Thymus (tissue), 11 donors: ENCODE results near the gene PTPRT. TPM values are rescaled to one million over a fixed set of nuclear protein-coding genes. Genes with fewer than 3 reads are reported as not detected.

Experiments used
- DNase-seq, 9 donors: peaks; one replicate each; pipeline ENCODE4 v3.0.0-alpha.2; 2013; ENCODE audit warnings: low spot score in 9 of 9, low read depth in 6 of 9, missing footprints in 1 of 9
- H3K27ac ChIP-seq, 2 donors: one replicate each; pipeline ENCODE4 v1.5.1; 2013; ENCODE audit warnings: control low read depth in 1 of 2, low read depth in 1 of 2, low read length in 1 of 2, mild to moderate bottlenecking in 1 of 2, moderate library complexity in 1 of 2
- H3K27me3 ChIP-seq, 2 donors: one replicate each; pipeline ENCODE4 v1.5.1; 2013; ENCODE audit warnings: low read length in 1 of 2; ENCODE audit not compliant: control insufficient read depth in 2 of 2, insufficient read depth in 1 of 2
- H3K36me3 ChIP-seq, 2 donors: one replicate each; pipeline ENCODE4 v1.5.1; 2013; ENCODE audit warnings: low read length in 1 of 2, mild to moderate bottlenecking in 1 of 2, moderate library complexity in 1 of 2; ENCODE audit not compliant: control insufficient read depth in 2 of 2, insufficient read depth in 2 of 2
- H3K4me1 ChIP-seq, 2 donors: one replicate each; pipeline ENCODE4 v1.5.1; 2013; ENCODE audit warnings: low read length in 2 of 2; ENCODE audit not compliant: control insufficient read depth in 2 of 2, insufficient read depth in 2 of 2
- H3K4me3 ChIP-seq, 2 donors: one replicate each; pipeline ENCODE4 v1.5.1; 2013; ENCODE audit warnings: low read length in 2 of 2, control low read depth in 1 of 2, mild to moderate bottlenecking in 1 of 2
- H3K9me3 ChIP-seq, 2 donors: one replicate each; pipeline ENCODE4 v1.5.1; 2013; ENCODE audit warnings: low read length in 1 of 2, mild to moderate bottlenecking in 1 of 2; ENCODE audit not compliant: control insufficient read depth in 2 of 2, insufficient read depth in 1 of 2
- WGBS: extraction: QIAGEN DNeasy Blood & Tissue Kit; methylation state at CpG from one replicate; pipeline ENCODE4 v1.1.7; 2013; 5-methylcytosine and 5-hydroxymethylcytosine counted together
- polyA plus RNA-seq: library from polyadenylated mRNA; stranded (reverse); fragments of 200-250 nt; gene quantifications from one replicate; pipeline ENCODE4 v1.2.3, GENCODE V29; 2013
- total RNA-seq: library from RNA; stranded (reverse); fragments of 120-200 nt; gene quantifications from one replicate; pipeline ENCODE4 v1.2.4, GENCODE V29; 2013
- donor health status: healthy.

Gene PTPRT
- total and polyA plus RNA-seq, 2 donors = 2.4 to 4.5 TPM

DNA sequence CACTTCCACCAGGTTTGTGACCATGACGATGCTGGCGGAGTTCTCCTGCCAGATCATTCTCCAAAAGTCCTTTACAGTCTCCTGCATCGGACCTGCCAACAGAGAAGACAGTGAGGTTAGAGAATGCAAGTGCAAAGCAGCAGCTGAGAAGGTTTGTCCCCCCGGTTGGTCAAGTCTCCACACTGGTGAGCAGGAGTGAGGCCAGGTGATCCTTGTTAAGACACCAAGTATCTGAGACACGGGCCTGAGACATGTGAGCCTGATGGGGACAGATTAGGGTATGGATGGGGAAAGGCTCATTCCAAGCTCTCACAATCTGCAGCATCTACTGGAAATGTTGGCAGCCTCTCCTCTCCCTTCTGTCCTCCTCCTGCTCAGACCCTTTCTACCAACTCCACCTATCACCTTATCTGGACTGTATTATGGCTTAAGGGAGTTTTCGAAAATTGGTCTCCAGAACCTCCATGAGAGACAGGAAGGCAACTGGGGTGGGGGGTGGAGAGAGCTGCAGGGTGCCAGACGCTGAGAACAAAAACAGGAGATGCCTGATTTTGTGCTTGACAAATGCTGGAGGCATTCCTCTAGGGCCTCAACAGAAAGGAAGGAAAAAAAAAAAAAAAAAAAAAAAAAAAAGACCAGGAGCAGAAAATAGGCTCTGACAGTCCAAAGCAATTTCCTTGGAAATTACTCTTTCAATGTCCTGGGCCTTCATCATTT is 1071.1 kb downstream of the PTPRT start:
- H3K36me3 ChIP-seq = no peaks in the 10 kb centered on the region
- no peaks in the 10 kb centered on the region for H3K9me3 ChIP-seq
- H3K4me1 ChIP-seq = no peaks in the 10 kb centered on the region
- no peak overlapping the region for H3K27ac ChIP-seq
- H3K27me3 ChIP-seq = no peaks in the 10 kb centered on the region
- 69% methylated on average over 7 of the region's 7 CpGs for WGBS
- H3K4me3 ChIP-seq = no peak overlapping the region
- DNase-seq = no peak

DNA sequence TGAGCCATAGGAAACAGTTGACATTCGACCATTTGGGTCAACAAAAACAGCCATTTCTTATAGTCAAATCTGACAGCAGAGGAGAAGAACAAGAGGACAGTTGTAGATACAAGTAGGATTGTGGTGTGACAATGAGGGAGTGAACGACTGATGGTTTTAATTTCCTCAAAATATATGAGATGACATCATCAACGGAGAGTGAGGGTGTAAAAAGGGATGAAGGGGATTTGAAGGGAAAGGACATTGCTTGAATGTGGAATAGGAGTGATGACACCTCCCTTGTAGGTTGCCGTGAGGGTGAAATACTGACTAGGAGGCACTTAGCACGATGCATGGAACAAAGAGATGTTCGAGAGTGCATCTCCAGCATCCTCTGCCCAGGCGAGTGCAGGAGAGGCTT is 1071.7 kb downstream of the PTPRT start:
- Histone ChIP-seq H3K27me3 (no peaks in the 10 kb centered on the region), H3K27ac (no peak overlapping the region), H3K4me3 (no peak overlapping the region), H3K36me3 (no peaks in the 10 kb centered on the region), H3K4me1 (no peaks in the 10 kb centered on the region), H3K9me3 (no peaks in the 10 kb centered on the region)
- no peak for DNase-seq
- 88% methylated on average over 7 of the region's 7 CpGs for WGBS

DNA sequence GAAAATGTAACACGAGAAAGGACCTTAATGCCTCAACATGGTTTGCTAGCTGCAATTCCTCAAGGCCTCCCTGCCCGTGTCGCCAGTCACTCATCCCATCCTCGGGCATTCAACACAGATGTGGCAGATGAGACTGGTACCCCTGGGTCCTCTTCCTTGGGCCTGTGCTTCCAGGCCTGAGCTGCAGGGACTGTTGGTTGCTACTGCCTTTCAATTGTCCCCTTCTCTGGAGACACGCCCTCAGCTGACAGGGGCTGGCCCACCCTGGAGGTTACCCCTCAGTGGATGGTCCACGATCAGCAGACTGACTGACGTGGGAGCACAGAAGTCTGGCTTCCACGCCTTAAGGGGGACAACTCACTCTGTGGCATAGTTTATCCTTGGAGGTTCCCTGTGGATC is 1076.5 kb downstream of the PTPRT start:
- Histone ChIP-seq H3K27ac (no peak overlapping the region), H3K4me3 (no peak overlapping the region), H3K27me3 (no peaks in the 10 kb centered on the region), H3K4me1 (no peaks in the 10 kb centered on the region), H3K36me3 (no peaks in the 10 kb centered on the region), H3K9me3 (no peaks in the 10 kb centered on the region)
- no peak for DNase-seq
- WGBS = 86% methylated on average over 8 of the region's 8 CpGs

DNA sequence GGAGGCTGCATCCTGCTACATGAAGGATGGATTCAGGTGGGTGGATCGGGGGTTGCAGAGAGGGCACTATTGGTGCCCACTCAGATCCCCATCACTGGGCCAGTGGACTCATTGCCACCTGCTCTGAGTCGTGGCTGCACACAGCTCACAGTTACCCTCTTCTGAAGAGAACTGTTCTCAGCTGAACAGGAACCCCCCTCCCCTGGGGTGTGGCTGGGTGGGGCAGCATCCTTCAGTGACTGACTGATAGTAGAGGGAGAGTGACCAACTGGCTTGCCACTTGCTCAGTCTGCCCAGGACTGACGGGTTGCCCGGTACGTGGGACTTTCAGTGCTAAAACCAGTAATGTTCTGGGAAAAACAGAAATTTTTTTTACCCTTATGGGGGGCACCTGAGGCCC is 1077.5 kb downstream of the PTPRT start:
- WGBS = 89% methylated on average over 5 of the region's 5 CpGs
- H3K4me1 ChIP-seq = no peaks in the 10 kb centered on the region
- H3K36me3 ChIP-seq = no peaks in the 10 kb centered on the region
- H3K27ac ChIP-seq = no peak overlapping the region
- DNase-seq = no peak
- no peaks in the 10 kb centered on the region for H3K27me3 ChIP-seq
- no peak overlapping the region for H3K4me3 ChIP-seq
- no peaks in the 10 kb centered on the region for H3K9me3 ChIP-seq

DNA sequence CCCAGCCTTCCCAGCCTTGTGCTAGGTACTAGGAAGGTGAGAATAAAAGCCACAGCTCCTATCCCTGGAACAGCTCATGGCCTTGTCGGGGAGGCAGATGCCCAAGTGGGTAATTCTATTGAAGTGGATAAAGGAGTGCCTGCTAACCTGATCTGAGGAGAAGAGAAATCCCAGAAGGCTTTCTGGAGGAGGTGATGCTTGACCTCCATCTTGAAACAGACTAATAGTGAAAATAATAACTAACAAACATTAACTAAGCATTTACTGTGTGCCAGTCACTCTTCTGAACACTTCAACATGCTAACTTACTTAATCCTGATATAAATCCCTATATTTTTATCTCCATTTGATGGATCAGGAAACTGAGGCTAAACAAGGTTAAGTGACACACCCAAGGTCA is 1078.4 kb downstream of the PTPRT start:
- 92% methylated on average over 1 of the region's 1 CpG for WGBS

DNA sequence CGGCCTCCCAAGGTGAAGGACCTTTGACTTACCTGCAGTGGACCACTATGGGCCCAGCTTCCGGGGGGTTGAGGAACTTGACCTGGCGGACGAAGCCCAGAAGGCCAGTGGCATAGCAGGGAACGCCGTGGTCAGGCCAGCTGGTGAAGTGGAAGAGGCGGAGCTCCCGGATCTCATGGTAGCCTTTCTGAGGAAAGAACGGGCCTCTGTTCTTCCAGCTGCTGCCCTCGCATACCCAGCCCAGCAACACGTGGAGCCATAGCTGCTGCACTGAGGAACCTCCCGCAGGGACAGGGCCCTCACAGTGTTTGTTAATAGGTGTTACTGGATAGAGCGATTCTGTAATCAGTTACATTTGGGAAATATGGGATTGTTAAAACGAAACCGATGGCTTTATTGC is 1079.4 kb downstream of the PTPRT start:
- H3K27ac ChIP-seq = no peak overlapping the region
- H3K9me3 ChIP-seq = no peaks in the 10 kb centered on the region
- WGBS = 84% methylated on average over 15 of the region's 15 CpGs
- H3K36me3 ChIP-seq = no peaks in the 10 kb centered on the region
- DNase-seq = no peak
- no peaks in the 10 kb centered on the region for H3K4me1 ChIP-seq
- H3K4me3 ChIP-seq = no peak overlapping the region
- no peaks in the 10 kb centered on the region for H3K27me3 ChIP-seq

More for the DNA sequence above, 1078.4 kb downstream of the PTPRT start:
- DNase-seq = no peak
- H3K9me3 ChIP-seq = no peaks in the 10 kb centered on the region
- no peaks in the 10 kb centered on the region for H3K36me3 ChIP-seq
- H3K4me1 ChIP-seq = no peaks in the 10 kb centered on the region
- H3K4me3 ChIP-seq = no peak overlapping the region
- no peaks in the 10 kb centered on the region for H3K27me3 ChIP-seq
- H3K27ac ChIP-seq = no peak overlapping the region

DNA sequence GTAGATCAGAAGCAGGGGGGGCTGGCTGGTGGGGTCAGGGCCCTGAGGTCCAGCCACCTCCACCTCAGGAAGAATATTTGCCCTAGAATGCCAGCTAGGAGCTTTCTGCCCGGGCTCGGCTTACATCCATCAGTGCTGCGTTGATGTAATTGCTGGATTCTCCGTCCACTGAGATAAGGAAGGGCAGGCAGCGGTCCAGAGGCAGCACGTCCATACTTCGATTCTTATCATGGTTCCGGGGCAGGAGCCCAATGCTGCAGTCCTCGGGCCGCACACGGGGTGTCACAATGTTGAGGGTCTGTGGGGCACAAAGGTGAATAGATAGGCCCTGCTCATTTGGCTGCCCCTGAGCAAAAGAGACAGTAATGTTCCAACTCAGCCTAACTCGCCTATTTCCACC is 1087.7 kb downstream of the PTPRT start:
- Histone ChIP-seq H3K4me1 (no peaks in the 10 kb centered on the region), H3K27ac (no peak overlapping the region), H3K36me3 (no peaks in the 10 kb centered on the region), H3K9me3 (no peaks in the 10 kb centered on the region), H3K4me3 (no peak overlapping the region), H3K27me3 (no peaks in the 10 kb centered on the region)
- WGBS = 94% methylated on average over 12 of the region's 12 CpGs
- no peak for DNase-seq

DNA sequence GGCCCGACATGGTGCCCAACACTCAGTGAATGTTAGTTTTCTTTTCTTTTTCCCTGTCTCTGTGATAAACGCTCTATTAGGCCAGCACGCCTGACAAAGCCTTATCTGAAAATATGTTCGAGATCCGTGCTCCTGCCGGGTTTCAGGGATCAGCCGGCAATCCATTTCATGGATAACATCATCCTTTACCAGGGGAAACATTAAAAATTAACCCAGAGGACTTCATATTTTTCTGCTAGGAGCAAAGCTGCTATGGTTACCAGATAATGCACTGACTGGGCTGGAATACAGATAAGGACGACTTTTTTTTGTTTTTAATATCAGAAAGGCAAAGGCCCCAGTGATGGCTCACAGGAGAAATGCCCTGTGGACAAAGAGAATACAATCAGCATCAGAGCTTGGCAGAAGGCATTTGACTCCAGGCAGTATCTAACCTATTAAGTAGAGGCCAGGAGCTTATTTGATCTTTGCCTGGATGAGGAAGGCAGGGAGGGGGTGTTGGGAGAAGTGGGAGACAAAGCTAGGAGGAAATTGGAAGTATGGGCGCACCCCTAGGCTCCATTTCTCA is 1089.5 kb downstream of the PTPRT start:
- no peaks in the 10 kb centered on the region for H3K27me3 ChIP-seq
- H3K4me3 ChIP-seq = no peak overlapping the region
- WGBS = 91% methylated on average over 9 of the region's 9 CpGs
- H3K27ac ChIP-seq = no peak overlapping the region
- no peak for DNase-seq
- H3K4me1 ChIP-seq = no peaks in the 10 kb centered on the region
- no peaks in the 10 kb centered on the region for H3K9me3 ChIP-seq
- no peaks in the 10 kb centered on the region for H3K36me3 ChIP-seq

DNA sequence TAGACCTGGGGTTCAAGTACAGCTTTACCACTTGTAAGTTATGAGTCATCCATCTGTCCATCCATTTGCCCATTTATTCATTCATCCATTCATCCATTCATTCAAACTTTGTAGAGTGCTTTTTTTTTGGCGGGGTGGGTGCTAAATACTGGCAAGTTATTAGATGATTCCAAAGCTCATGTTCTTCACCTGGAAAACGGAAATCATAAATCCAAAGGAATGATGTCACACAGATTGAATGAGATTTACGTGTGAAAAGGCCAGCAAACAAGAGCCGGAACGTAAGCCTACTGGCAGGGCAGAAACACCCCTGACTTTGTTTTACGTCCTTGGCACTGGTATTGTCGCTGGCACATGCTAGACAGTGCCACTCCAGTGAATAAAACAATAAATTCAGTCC is 1090.6 kb downstream of the PTPRT start:
- Histone ChIP-seq H3K27ac (no peak overlapping the region), H3K9me3 (no peaks in the 10 kb centered on the region), H3K36me3 (no peaks in the 10 kb centered on the region), H3K4me3 (no peak overlapping the region), H3K27me3 (no peaks in the 10 kb centered on the region), H3K4me1 (no peaks in the 10 kb centered on the region)
- no peak for DNase-seq
- WGBS = 89% methylated on average over 7 of the region's 7 CpGs
